ENCODE results near the gene RALGPS1. TPM values are rescaled to one million over a fixed set of nuclear protein-coding genes. Genes with fewer than 3 reads are reported as not detected.

RALGPS1 gene
- total and polyA plus RNA-seq, 2 of the 8 experiments (the other 6 are each of a cell fraction or from before 2014, with no cell fraction given), result 20.0 to 23.5 TPM

DNA sequence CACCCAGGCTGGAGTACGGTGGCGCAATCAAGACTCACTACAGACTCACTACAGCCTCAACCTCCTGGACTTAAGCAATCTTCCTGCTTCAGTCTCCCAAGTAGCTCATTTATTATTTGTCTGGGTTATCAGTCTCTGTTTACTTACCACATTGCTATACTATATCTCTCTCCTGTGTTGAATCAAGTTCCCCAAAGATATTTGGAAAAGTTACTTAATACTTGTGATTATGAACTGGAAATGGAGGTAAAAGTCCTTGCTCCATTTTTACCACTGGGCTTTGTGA, 152.2 kb downstream of the RALGPS1 start:
- H2BK5ac ChIP-seq (ENCODE audit: low read depth, low read length), result no peak overlapping the region
- no peak overlapping the region for H4K8ac ChIP-seq (ENCODE audit: extremely low read depth, insufficient read depth, low read length)
- no peak overlapping the region for H4K91ac ChIP-seq (replicated peaks; ENCODE audit: insufficient read length, low read length)
- no peaks in the 10 kb centered on the region; a peak in 1 of 8 replicates for H3K36me3 ChIP-seq (ENCODE audit: control insufficient read depth in 2 of 4, insufficient read depth in 4 of 4, low read length in 3 of 4)
- POLR2A ChIA-PET (ENCODE audit: partially characterized antibody), result no interaction called here
- H4K20me1 ChIP-seq (replicated peaks in 1 of 2; ENCODE audit: control insufficient read depth in 1 of 2, insufficient read depth in 2 of 2, low read length in 2 of 2), result no peaks in the 10 kb centered on the region
- no peaks in the 10 kb centered on the region for H3K9me3 ChIP-seq (ENCODE audit: insufficient read depth in 2 of 2, low read depth in 1 of 2, low read length in 1 of 2)
- H2BK15ac ChIP-seq (ENCODE audit: low read length), result no peak overlapping the region
- H3K23me2 ChIP-seq (ENCODE audit: low read depth, low read length), result no peaks in the 10 kb centered on the region
- no peak overlapping the region for H2BK20ac ChIP-seq (ENCODE audit: low read length)
- no peak overlapping the region for H3K18ac ChIP-seq (ENCODE audit: extremely low read depth, low read length)
- no peak overlapping the region for H3K23ac ChIP-seq (ENCODE audit: insufficient read length)
- no peak for FAIRE-seq
- no peak overlapping the region for H2BK120ac ChIP-seq (replicated peaks; ENCODE audit: low read depth, low read length)
- CTCF ChIA-PET (ENCODE audit: partially characterized antibody), result interaction anchor here (0.6 to 1.8 kb wide), 5 partner anchors 11 to 525 kb away, joined by 3 to 4 read pairs (median 4); no protein-coding TSS in a partner anchor
- no peak overlapping the region for H2BK12ac ChIP-seq (ENCODE audit: low read depth, low read length)
- no peak overlapping the region for H3K4ac ChIP-seq (replicated peaks; ENCODE audit: insufficient read length, low read depth, low read length)
- H3K27me3 ChIP-seq (replicated peaks in 1 of 4; ENCODE audit: control insufficient read depth in 3 of 4, extremely low read depth in 1 of 4, insufficient read depth in 3 of 4, low read length in 3 of 4), result no peaks in the 10 kb centered on the region
- 94% methylated on average over 2 of the region's 2 CpGs; no CpG with 5 or more reads in 1 of the 2 experiments for WGBS, 2 experiments (ENCODE audit: extremely low coverage in 1 of 2, insufficient coverage in 1 of 2, insufficient read length in 1 of 2, insufficient replicate concordance in 2 of 2, low coverage in 1 of 2, low lambda C conversion rate in 2 of 2, missing lambda C conversion rate in 1 of 2)
- H3K27ac ChIP-seq (ENCODE audit: low read depth, low read length), result no peak overlapping the region
- H3K4me3 ChIP-seq (ENCODE audit: extremely low read depth in 1 of 4, insufficient read depth in 2 of 4, low read depth in 3 of 4, low read length in 4 of 4), result no peak overlapping the region
- no peak overlapping the region for H3K4me2 ChIP-seq (ENCODE audit: insufficient read depth in 1 of 2, low read depth in 2 of 2, low read length in 2 of 2)
- H3K9ac ChIP-seq (replicated peaks in 1 of 4; ENCODE audit: extremely low read depth in 1 of 4, low read depth in 3 of 4, low read length in 3 of 4), result no peak overlapping the region
- H3K14ac ChIP-seq (ENCODE audit: insufficient read length), result no peak overlapping the region
- H3K56ac ChIP-seq (replicated peaks; ENCODE audit: insufficient read length, low read depth, low read length), result no peak overlapping the region
- H3K79me2 ChIP-seq (ENCODE audit: control insufficient read depth in 1 of 2, insufficient read depth in 2 of 2, low read length in 2 of 2), result no peaks in the 10 kb centered on the region
- no peak for DNase-seq (ENCODE audit: low read depth in 1 of 2, low spot score in 2 of 2)
- no peaks in the 10 kb centered on the region for H3K79me1 ChIP-seq (ENCODE audit: low read depth, low read length)
- H4K5ac ChIP-seq (ENCODE audit: insufficient read length, low read depth, low read length), result no peak overlapping the region
- no peak for TF ChIP-seq JUND (IDR thresholded peaks at IDR 0.05; ENCODE audit: low read length)
- TF ChIP-seq POU5F1 (IDR thresholded peaks at IDR 0.05; ENCODE audit: low read depth, low read length), result no peak
- no peak for TF ChIP-seq SIRT6 (IDR thresholded peaks at IDR 0.05; ENCODE audit: low read length)
- TF ChIP-seq EZH2 (IDR thresholded peaks at IDR 0.05; ENCODE audit: low read depth, low read length, severe bottlenecking), result no peak
- no peak for TF ChIP-seq CTBP2 (IDR thresholded peaks at IDR 0.05; ENCODE audit: borderline replicate concordance, insufficient read depth, insufficient read length, low read length)
- TF ChIP-seq POLR2AphosphoS5 (IDR thresholded peaks at IDR 0.05; ENCODE audit: low read depth, low read length), result no peak
- no peak for TF ChIP-seq HDAC6 (IDR thresholded peaks at IDR 0.05; ENCODE audit: low read depth, low read length)
- no peak for TF ChIP-seq SIN3A (conservative IDR thresholded peaks at IDR 0.05 in 1 of 2, IDR thresholded peaks at IDR 0.05 in 1 of 2; ENCODE audit: low read depth in 1 of 2, low read length in 2 of 2)
- no peak for TF ChIP-seq BRCA1 (IDR thresholded peaks at IDR 0.05; ENCODE audit: low read depth, low read length)
- no peak for TF ChIP-seq TAF1 (IDR thresholded peaks at IDR 0.05; ENCODE audit: low read depth, low read length)
- no peak overlapping the region for H2AK5ac ChIP-seq (ENCODE audit: low read depth, low read length)
- H3K4me1 ChIP-seq (replicated peaks in 1 of 4; ENCODE audit: control insufficient read depth in 3 of 4, insufficient read depth in 4 of 4, low read length in 3 of 4), result peaks cover 0 to 5% (median 0%) of the 10 kb centered on the region in 4 experiments; a peak in 3 of 7 replicates
- no peak overlapping the region for H2AFZ ChIP-seq (ENCODE audit: low read length)

Measured in H1 (cell line).